Erythroblast (primary cell): ENCODE results near the gene UNC13B.

Source experiments
- DNase-seq, 2 experiments: peaks; one replicate each; lab custom pipeline; 2025; lab: John Stamatoyannopoulos, UW
- GATA1 ChIP-seq: IDR thresholded peaks from 2 replicates; pipeline ENCODE4 v1.6.1; 2011; ENCODE audit warnings: low read depth, mild to moderate bottlenecking, control low read depth, low read length, moderate library complexity
- POLR2A ChIP-seq: IDR thresholded peaks from 2 replicates; pipeline ENCODE4 v1.6.1; 2011; ENCODE audit warnings: mild to moderate bottlenecking, low read length

Gene UNC13B

GRCh38 chr9:35431467-35431866 lies 269.7 kb downstream of the UNC13B start:
- TF ChIP-seq GATA1 (no peak), POLR2A (no peak)
- no peak for DNase-seq

GRCh38 chr9:35432076-35432475 lies 270.3 kb downstream of the UNC13B start:
- no peak for DNase-seq
- TF ChIP-seq POLR2A (no peak), GATA1 (no peak)

- DNase-seq: no peak
- TF ChIP-seq POLR2A (no peak), GATA1 (no peak)
Observed at GRCh38 chr9:35436933-35437332, 275.1 kb downstream of the UNC13B start.

- DNase-seq: no peak
- TF ChIP-seq GATA1 (no peak), POLR2A (no peak)
Observed at GRCh38 chr9:35446012-35446411, 284.2 kb downstream of the UNC13B start.

- no peak for DNase-seq
- TF ChIP-seq POLR2A (no peak), GATA1 (no peak)
Observed at GRCh38 chr9:35448496-35448895, 286.7 kb downstream of the UNC13B start.

GRCh38 chr9:35452481-35452880 lies 290.7 kb downstream of the UNC13B start:
- no peak for TF ChIP-seq GATA1
- no peak for TF ChIP-seq POLR2A
- DNase-seq: no peak

GRCh38 chr9:35453786-35454185 lies 292.0 kb downstream of the UNC13B start:
- no peak for TF ChIP-seq POLR2A
- no peak for TF ChIP-seq GATA1
- no peak for DNase-seq
